ENCODE measurements around the gene NPDC1.

The NPDC1 gene

DNA sequence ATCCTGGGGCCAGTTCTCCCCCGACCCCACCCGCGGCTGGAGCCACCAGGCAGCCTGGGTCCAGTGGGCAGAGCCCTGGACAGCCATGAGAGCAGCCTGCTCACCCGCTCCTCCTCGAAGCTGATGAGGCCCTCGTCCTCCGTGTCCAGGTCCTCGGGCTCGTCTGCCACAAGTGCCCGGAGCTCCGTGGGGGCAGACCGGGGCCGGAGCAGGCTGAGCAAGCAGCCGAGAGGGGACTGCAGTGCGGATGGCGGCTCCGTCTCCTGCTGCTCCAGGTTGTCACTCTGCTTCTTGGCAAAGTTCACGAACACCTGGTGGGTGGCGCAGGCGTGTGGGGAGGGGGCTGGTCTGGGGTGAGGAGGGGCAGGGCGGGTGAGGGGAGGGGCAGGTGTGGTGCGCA, 37.7 kb downstream of the NPDC1 start:
- Histone ChIP-seq H3K4me2 (ENCODE audit: low read depth, low read length) (no peak overlapping the region), H3K9ac (ENCODE audit: low read length) (no peak overlapping the region)

DNA sequence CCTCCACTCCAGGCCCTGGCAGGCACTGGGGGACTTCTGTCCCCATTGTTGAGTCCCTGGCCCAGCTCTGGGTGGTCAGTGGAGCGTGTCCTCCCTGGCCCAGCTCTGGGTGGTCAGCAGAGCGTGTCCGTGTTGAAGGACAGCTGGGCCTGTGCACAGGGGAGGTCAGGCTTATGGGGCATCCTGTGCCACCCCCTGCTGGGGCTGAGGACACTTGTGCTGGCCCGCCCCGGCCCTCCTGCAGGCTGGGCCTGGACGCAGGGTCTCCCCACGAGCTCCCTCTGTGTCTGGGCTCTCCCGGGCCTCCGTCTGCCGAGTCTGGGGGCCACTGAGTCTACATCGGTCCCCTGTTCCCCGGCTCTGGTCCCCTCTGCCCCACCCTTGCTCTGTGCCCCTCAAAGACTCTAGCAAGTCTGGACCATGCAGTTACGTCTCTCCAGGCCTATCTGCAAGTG, 38.1 kb downstream of the NPDC1 start:
- Histone ChIP-seq H3K27me3 (replicated peaks; ENCODE audit: insufficient read depth, low read length) (peaks cover 43% of the 10 kb centered on the region), H3K4me2 (ENCODE audit: low read depth, low read length) (no peak overlapping the region), H3K9me3 (replicated peaks; ENCODE audit: insufficient read depth, low read length) (no peaks in the 10 kb centered on the region), H3K27ac (ENCODE audit: low read length) (no peak overlapping the region), H3K4me1 (ENCODE audit: low read length) (no peaks in the 10 kb centered on the region), H3K9ac (ENCODE audit: low read length) (no peak overlapping the region), H4K20me1 (ENCODE audit: insufficient read depth, low read length) (no peaks in the 10 kb centered on the region), H3K4me3 (ENCODE audit: low read length) (no peak overlapping the region), H3F3A (ENCODE audit: insufficient read depth, low read length) (no peaks in the 10 kb centered on the region), H2AFZ (ENCODE audit: low read length) (no peak overlapping the region), H3K36me3 (replicated peaks; ENCODE audit: insufficient read depth, low read length) (no peaks in the 10 kb centered on the region), H3K79me2 (ENCODE audit: low read length) (no peaks in the 10 kb centered on the region), H3K9me2 (replicated peaks; ENCODE audit: insufficient read depth, low read length) (no peaks in the 10 kb centered on the region)
- no peak for TF ChIP-seq EZH2 (optimal IDR thresholded peaks at IDR 0.05; ENCODE audit: low read depth, low read length)
- no peak for DNase-seq

More for the DNA sequence above, 37.7 kb downstream of the NPDC1 start:
- no peaks in the 10 kb centered on the region for H3F3A ChIP-seq (ENCODE audit: insufficient read depth, low read length)
- H3K4me3 ChIP-seq (ENCODE audit: low read length) = no peak overlapping the region
- H3K9me3 ChIP-seq (replicated peaks; ENCODE audit: insufficient read depth, low read length) = no peaks in the 10 kb centered on the region
- no peaks in the 10 kb centered on the region for H3K9me2 ChIP-seq (replicated peaks; ENCODE audit: insufficient read depth, low read length)
- no peaks in the 10 kb centered on the region for H3K36me3 ChIP-seq (replicated peaks; ENCODE audit: insufficient read depth, low read length)
- no peaks in the 10 kb centered on the region for H3K4me1 ChIP-seq (ENCODE audit: low read length)
- peaks cover 39% of the 10 kb centered on the region for H3K27me3 ChIP-seq (replicated peaks; ENCODE audit: insufficient read depth, low read length)
- H2AFZ ChIP-seq (ENCODE audit: low read length) = no peak overlapping the region
- no peaks in the 10 kb centered on the region for H3K79me2 ChIP-seq (ENCODE audit: low read length)
- no peak for DNase-seq
- TF ChIP-seq EZH2 (optimal IDR thresholded peaks at IDR 0.05; ENCODE audit: low read depth, low read length) = no peak
- TF ChIP-seq EZH2phosphoT487 (IDR thresholded peaks at IDR 0.05; ENCODE audit: low read length) = no peak
- TF ChIP-seq, protein P1, sequence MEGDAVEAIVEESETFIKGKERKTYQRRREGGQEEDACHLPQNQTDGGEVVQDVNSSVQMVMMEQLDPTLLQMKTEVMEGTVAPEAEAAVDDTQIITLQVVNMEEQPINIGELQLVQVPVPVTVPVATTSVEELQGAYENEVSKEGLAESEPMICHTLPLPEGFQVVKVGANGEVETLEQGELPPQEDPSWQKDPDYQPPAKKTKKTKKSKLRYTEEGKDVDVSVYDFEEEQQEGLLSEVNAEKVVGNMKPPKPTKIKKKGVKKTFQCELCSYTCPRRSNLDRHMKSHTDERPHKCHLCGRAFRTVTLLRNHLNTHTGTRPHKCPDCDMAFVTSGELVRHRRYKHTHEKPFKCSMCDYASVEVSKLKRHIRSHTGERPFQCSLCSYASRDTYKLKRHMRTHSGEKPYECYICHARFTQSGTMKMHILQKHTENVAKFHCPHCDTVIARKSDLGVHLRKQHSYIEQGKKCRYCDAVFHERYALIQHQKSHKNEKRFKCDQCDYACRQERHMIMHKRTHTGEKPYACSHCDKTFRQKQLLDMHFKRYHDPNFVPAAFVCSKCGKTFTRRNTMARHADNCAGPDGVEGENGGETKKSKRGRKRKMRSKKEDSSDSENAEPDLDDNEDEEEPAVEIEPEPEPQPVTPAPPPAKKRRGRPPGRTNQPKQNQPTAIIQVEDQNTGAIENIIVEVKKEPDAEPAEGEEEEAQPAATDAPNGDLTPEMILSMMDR (IDR thresholded peaks at IDR 0.05; ENCODE audit: low read length) = no peak
- H3K27ac ChIP-seq (ENCODE audit: low read length) = no peak overlapping the region
- H4K20me1 ChIP-seq (ENCODE audit: insufficient read depth, low read length) = no peaks in the 10 kb centered on the region

DNA sequence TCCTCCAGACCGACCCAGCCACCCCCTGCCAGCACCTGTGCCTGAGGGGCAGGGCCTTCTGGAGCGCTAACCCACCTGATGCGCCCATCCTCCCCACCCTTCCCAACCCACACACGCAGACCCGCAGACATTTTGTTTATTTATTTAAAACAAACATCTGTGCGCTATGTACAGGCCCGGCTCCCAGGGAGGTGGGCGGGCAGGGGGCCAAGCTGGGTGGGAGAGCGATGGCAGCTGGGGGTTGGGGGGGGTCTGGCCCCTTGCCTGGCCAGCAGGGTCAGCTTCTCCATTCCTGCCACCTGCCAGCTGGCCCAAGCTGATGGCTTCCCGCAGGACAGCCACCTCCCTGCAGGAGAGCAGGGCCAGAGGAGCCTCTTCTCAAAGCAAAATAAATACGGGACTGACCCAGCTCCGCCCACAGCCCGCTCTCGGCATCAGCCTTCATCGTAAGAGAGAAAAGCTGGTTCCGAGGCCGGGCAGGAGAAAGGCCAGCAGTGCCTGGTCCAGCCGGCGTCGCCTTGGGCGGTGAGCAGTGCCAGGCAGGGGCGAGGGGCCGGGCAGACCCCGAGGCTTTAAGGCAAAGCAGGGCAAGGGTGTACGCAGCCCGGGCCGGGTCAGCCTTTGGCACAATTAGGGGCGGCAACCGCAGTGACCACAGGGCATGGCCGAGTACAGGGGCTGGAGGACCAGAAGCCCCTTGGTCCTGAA, 38.7 kb downstream of the NPDC1 start:
- DNase-seq = no peak
- Histone ChIP-seq H3K27ac (ENCODE audit: low read length) (no peak overlapping the region), H3K4me1 (ENCODE audit: low read length) (no peaks in the 10 kb centered on the region), H4K20me1 (ENCODE audit: insufficient read depth, low read length) (no peaks in the 10 kb centered on the region), H3K79me2 (ENCODE audit: low read length) (no peaks in the 10 kb centered on the region), H3K9me3 (replicated peaks; ENCODE audit: insufficient read depth, low read length) (no peaks in the 10 kb centered on the region), H3K9ac (ENCODE audit: low read length) (no peak overlapping the region), H3K9me2 (replicated peaks; ENCODE audit: insufficient read depth, low read length) (no peaks in the 10 kb centered on the region), H2AFZ (ENCODE audit: low read length) (no peak overlapping the region), H3K4me3 (ENCODE audit: low read length) (no peak overlapping the region), H3F3A (ENCODE audit: insufficient read depth, low read length) (no peaks in the 10 kb centered on the region), H3K27me3 (replicated peaks; ENCODE audit: insufficient read depth, low read length) (peaks cover 49% of the 10 kb centered on the region), H3K4me2 (ENCODE audit: low read depth, low read length) (no peak overlapping the region), H3K36me3 (replicated peaks; ENCODE audit: insufficient read depth, low read length) (no peaks in the 10 kb centered on the region)
- no peak for TF ChIP-seq EZH2phosphoT487 (IDR thresholded peaks at IDR 0.05; ENCODE audit: low read length)
- no peak for TF ChIP-seq EZH2 (optimal IDR thresholded peaks at IDR 0.05; ENCODE audit: low read depth, low read length)
- TF ChIP-seq, protein P1 (IDR thresholded peaks at IDR 0.05; ENCODE audit: low read length) = no peak
